Adrenal gland (tissue), 12 donors: ENCODE measurements around the gene DNAAF2. TPM values are rescaled to one million over a fixed set of nuclear protein-coding genes. Genes with fewer than 3 reads are reported as not detected.

Experiments
- DNase-seq, 7 donors: peaks; one replicate each; pipeline ENCODE4 v3.0.0-alpha.2; 2019 to 2020
- H3K27ac ChIP-seq, 5 donors: fragments of 200-600 bp; sonication (generic) in 4 of 5; 1 replicate in 3 of 5; 2 replicates in 2 of 5; pipeline versions ENCODE4 v1.5.1 to v1.8.0; 2016 to 2020; ENCODE audit warnings: mild to moderate bottlenecking in 1 of 5
- H3K27me3 ChIP-seq: fragments of 200-600 bp; 2 replicates; pipeline ENCODE4 v1.8.0; 2021
- H3K36me3 ChIP-seq, 2 donors: fragments of 200-600 bp; replicated peaks in 1 of 2; 1 replicate in 1 of 2; 2 replicates in 1 of 2; pipeline versions ENCODE4 v1.5.1 to v1.8.0; 2018 to 2022
- H3K4me1 ChIP-seq, 2 donors: fragments of 200-600 bp; replicated peaks in 1 of 2; 1 replicate in 1 of 2; 2 replicates in 1 of 2; pipeline versions ENCODE4 v1.5.1 to v1.8.0; 2018 to 2021
- H3K4me3 ChIP-seq, 4 donors: fragments of 200-600 bp; sonication (generic) in 3 of 4; one replicate each; pipeline ENCODE4 v1.5.1; 2016 to 2018
- H3K9me3 ChIP-seq, 3 donors: fragments of 200-600 bp; sonication (generic) in 1 of 3; replicated peaks in 1 of 3; 1 replicate in 2 of 3; 2 replicates in 1 of 3; pipeline versions ENCODE4 v1.5.1 to v1.8.0; 2016 to 2021
- CTCF ChIP-seq, 6 experiments: fragments of 450-650 bp in 4 of 6; fragments of 200-600 bp in 2 of 6; sonication (generic) in 1 of 6; IDR thresholded peaks; 1 replicate in 5 of 6; 2 replicates in 1 of 6; pipeline versions ENCODE4 v1.5.1 to v1.8.0; 2016 to 2021; ENCODE audit warnings: antibody characterized with exemption in 6 of 6, mild to moderate bottlenecking in 2 of 6, moderate library complexity in 1 of 6
- POLR2A ChIP-seq, 2 donors: fragments of 450-650 bp; IDR thresholded peaks; one replicate each; pipeline ENCODE4 v1.6.1; 2017; ENCODE audit warnings: antibody characterized with exemption in 2 of 2, mild to moderate bottlenecking in 2 of 2, moderate library complexity in 1 of 2
- WGBS, 4 donors: extraction: QIAGEN DNeasy Blood & Tissue Kit in 2 of 4; methylation state at CpG; one replicate each; pipeline versions ENCODE4 v1.1.5 to v1.1.7; 2013 to 2017; 5-methylcytosine and 5-hydroxymethylcytosine counted together
- intact Hi-C, 2 donors: fragments of 100-400 bp; cut with DNase I; formaldehyde crosslinking; loops; one replicate each; pipeline versions ENCODE4 v1.14.1 to v1.15.0; 2022 to 2023
- polyA plus RNA-seq, 3 donors: library from polyadenylated mRNA; stranded (reverse); fragments of 200-250 nt in 2 of 3; fragments of 350-450 nt in 1 of 3; fragmentation: Illumina TruSeq in 1 of 3; extraction: RNeasy Lipid Tissue Mini Kit (QIAGEN cat#74804) in 1 of 3; gene quantifications; one replicate each; pipeline ENCODE4 v1.2.3, GENCODE V29; 2013 to 2014
- small RNA-seq, 2 donors: library from RNA; depleted of rRNA; stranded (forward); fragments of <200 nt; gene quantifications; one replicate each; pipeline ENCODE3, GENCODE V24; 2016
- total RNA-seq, 9 donors: library from RNA; depleted of rRNA in 4 of 9; stranded (reverse); fragments of >200 nt in 4 of 9; fragments of 120-200 nt in 1 of 9; fragmentation: NEBNext Ultra II Directional in 1 of 9; extraction: Animal tissue kit (Norgen Biotek cat#: 25700) in 1 of 9; gene quantifications; one replicate each; pipeline versions ENCODE4 v1.1.0 to v1.2.4, GENCODE V29; 2013 to 2023
- donor health status: healthy with polysubstance abuse.
- donor health status: Bipolar disorder and iron deficiency.
- donor health status: DM: yes; HTN: yes; CAD: no.
- donor health status: DM: no; HTN: no; CAD: no.
- donor health status: DM: no; HTN: no; CAD: no.
- donor health status: DM: yes; HTN: yes; CAD: no.

The DNAAF2 gene
- total and polyA plus RNA-seq, 12 donors = 4.2 to 11.7 (median 7.3) TPM

- no peak for TF ChIP-seq POLR2A (IDR thresholded peaks at IDR 0.05)
- TF ChIP-seq CTCF (IDR thresholded peaks at IDR 0.05) = no peak
- Histone ChIP-seq H3K36me3 (peaks cover 0 to 22% of the 10 kb centered on the region in 2 donors), H3K4me1 (peaks cover 13 to 39% of the 10 kb centered on the region in 2 donors), H3K4me3 (no peak overlapping the region), H3K27me3 (no peaks in the 10 kb centered on the region), H3K9me3 (no peaks in the 10 kb centered on the region), H3K27ac (no peak overlapping the region)
- intact Hi-C loops = no loop called here
- no peak for DNase-seq
- WGBS, 4 donors = 75 to 97% (median 76%) methylated on average over 9 of the region's 9 CpGs
Observed at GRCh38 chr14:49581209-49582112, 53.6 kb downstream of the DNAAF2 start.

GRCh38 chr14:49579841-49580240, 55.2 kb downstream of the DNAAF2 start:
- intact Hi-C loops = no loop called here

GRCh38 chr14:49578141-49578540, 56.9 kb downstream of the DNAAF2 start:
- H3K4me3 ChIP-seq = no peak overlapping the region
- peaks cover 0 to 11% of the 10 kb centered on the region in 2 donors for H3K36me3 ChIP-seq
- H3K27me3 ChIP-seq = no peaks in the 10 kb centered on the region
- H3K4me1 ChIP-seq = peaks cover 0 to 19% of the 10 kb centered on the region in 2 donors
- intact Hi-C loops = no loop called here
- TF ChIP-seq POLR2A (IDR thresholded peaks at IDR 0.05) (no peak), CTCF (IDR thresholded peaks at IDR 0.05) (no peak)
- no peak for DNase-seq
- H3K27ac ChIP-seq = no peak overlapping the region
- 88 to 94% (median 93%) methylated on average over 1 of the region's 1 CpG for WGBS, 4 donors
- no peaks in the 10 kb centered on the region for H3K9me3 ChIP-seq

More at GRCh38 chr14:49579841-49580240, 55.2 kb downstream of the DNAAF2 start:
- no peaks in the 10 kb centered on the region for H3K27me3 ChIP-seq
- peaks cover 11 to 36% of the 10 kb centered on the region in 2 donors for H3K4me1 ChIP-seq
- no peak overlapping the region for H3K27ac ChIP-seq
- TF ChIP-seq CTCF (IDR thresholded peaks at IDR 0.05) = no peak
- TF ChIP-seq POLR2A (IDR thresholded peaks at IDR 0.05) = no peak
- peaks cover 0 to 22% of the 10 kb centered on the region in 2 donors for H3K36me3 ChIP-seq
- H3K9me3 ChIP-seq = no peaks in the 10 kb centered on the region
- WGBS, 4 donors = 81 to 86% (median 84%) methylated on average over 2 of the region's 2 CpGs
- no peak for DNase-seq
- H3K4me3 ChIP-seq = no peak overlapping the region

Small RNA genes within 50 kb of the gene (small RNA-seq; reads per million reads assigned to genes)
- gene AL139099.3 (0 reads per million in 2 donors), gene AL139099.4 (0 reads per million in 2 donors), gene RF00019 (0 reads per million in 2 donors), gene RNU6ATAC30P (0 reads per million in 2 donors)

Other genes with a start within 250 kb of the DNAAF2 start
- 1,000 to 10,000 TPM; 1,022 to 6,627 (median 1,430) TPM for gene RPS29, start 48.9 kb downstream of the DNAAF2 start, total RNA-seq
- 1,000 to 10,000 TPM in 2 of 3 donors, 100 to 1,000 TPM in 1; 922 to 1,466 (median 1,304) TPM for gene RPS29, start 48.9 kb downstream of the DNAAF2 start, polyA plus RNA-seq
- 10 to 100 TPM in 5 of 9 donors, 1 to 10 TPM in 4; 7.4 to 20.9 (median 10.5) TPM for gene LRR1, start 36.3 kb downstream of the DNAAF2 start, total RNA-seq
- 10 to 100 TPM in 1 of 3 donors, 1 to 10 TPM in 2; 4.7 to 10.3 (median 5.7) TPM for gene LRR1, start 36.3 kb downstream of the DNAAF2 start, polyA plus RNA-seq
- 100 to 1,000 TPM; 191 to 459 (median 277) TPM for gene RPL36AL, start 14.6 kb downstream of the DNAAF2 start, total RNA-seq
- 100 to 1,000 TPM; 248 to 705 (median 567) TPM for gene RPL36AL, start 14.6 kb downstream of the DNAAF2 start, polyA plus RNA-seq
- 10 to 100 TPM; 35.8 to 87.8 (median 53.0) TPM for gene MGAT2, start 14.4 kb downstream of the DNAAF2 start, total RNA-seq
- gene MGAT2, start 14.4 kb downstream of the DNAAF2 start, polyA plus RNA-seq = 10 to 100 TPM; 10.3 to 76.1 (median 15.2) TPM
- gene POLE2, start 53.0 kb upstream of the DNAAF2 start, total RNA-seq = 10 to 100 TPM in 1 of 9 donors, 1 to 10 TPM in 6, under 1 TPM in 2; 0.95 to 10.4 (median 1.5) TPM
- 1 to 10 TPM; 2.2 to 4.4 (median 2.6) TPM for gene POLE2, start 53.0 kb upstream of the DNAAF2 start, polyA plus RNA-seq
- 1 to 10 TPM; 1.9 to 9.9 (median 5.9) TPM for gene KLHDC1, start 57.9 kb upstream of the DNAAF2 start, total RNA-seq
- 1 to 10 TPM; 3.1 to 3.4 (median 3.2) TPM for gene KLHDC1, start 57.9 kb upstream of the DNAAF2 start, polyA plus RNA-seq
- gene KLHDC2, start 132.9 kb upstream of the DNAAF2 start, total RNA-seq = 100 to 1,000 TPM in 1 of 9 donors, 10 to 100 TPM in 8; 54.3 to 134 (median 68.8) TPM
- gene KLHDC2, start 132.9 kb upstream of the DNAAF2 start, polyA plus RNA-seq = 10 to 100 TPM; 43.1 to 74.2 (median 43.4) TPM
- 10 to 100 TPM; 14.8 to 94.1 (median 54.5) TPM for gene NEMF, start 217.5 kb upstream of the DNAAF2 start, total RNA-seq
- 10 to 100 TPM; 28.1 to 88.3 (median 60.7) TPM for gene NEMF, start 217.5 kb upstream of the DNAAF2 start, polyA plus RNA-seq